Panc1 (cell line): ENCODE data around the gene WDR64. TPM values are rescaled to one million over a fixed set of nuclear protein-coding genes. Genes with fewer than 3 reads are reported as not detected.

ENCODE experiments used
- ATAC-seq: fragments of 200-7000 bp; cut with Tn5 transposase; 2 replicates; pipeline ENCODE4 v1.9.1; 2020; ENCODE audit warnings: mild to moderate bottlenecking, moderate library complexity
- BruUV-seq: library from RNA; stranded (reverse); fragments of 400-500 nt; replicated peaks from 2 replicates; lab custom pipeline; 2021; lab: Mats Ljungman, UMichigan
- CTCF ChIA-PET: fragments of 300-600 bp; sonication (Branson Sonifier 250); formaldehyde crosslinking; loops from one replicate; lab custom pipeline; 2022; ENCODE audit warnings: antibody characterized with exemption; lab: Charles Lee
- POLR2A ChIA-PET: fragments of 300-600 bp; sonication (Branson Sonifier 250); formaldehyde crosslinking; loops from one replicate; lab custom pipeline; 2022; ENCODE audit warnings: antibody characterized with exemption; lab: Charles Lee
- DNase-seq: peaks from one replicate; pipeline ENCODE4 v3.0.0-alpha.2; 2010; ENCODE audit warnings: low read depth, low spot score
- H3K27ac ChIP-seq: 2 replicates; pipeline ENCODE4 v1.5.1; 2011; ENCODE audit warnings: mild to moderate bottlenecking, low read length, inconsistent platforms
- H3K27me3 ChIP-seq: fragments of 200-500 bp; sonication (Bioruptor generic); 2 replicates; pipeline ENCODE4 v1.6.0; 2014; ENCODE audit warnings: low read length, inconsistent platforms; ENCODE audit not compliant: control insufficient read depth, insufficient read depth
- H3K36me3 ChIP-seq: fragments of 200-500 bp; sonication (Bioruptor generic); 2 replicates; pipeline ENCODE4 v1.5.1; 2014; ENCODE audit warnings: inconsistent platforms, mild to moderate bottlenecking, low read length, moderate library complexity; ENCODE audit not compliant: control insufficient read depth, insufficient read depth
- H3K4me1 ChIP-seq: 2 replicates; pipeline ENCODE4 v1.5.1; 2011; ENCODE audit warnings: inconsistent platforms, mild to moderate bottlenecking, low read length, moderate library complexity; ENCODE audit not compliant: control insufficient read depth, insufficient read depth
- H3K4me3 ChIP-seq, 2 experiments: 2 replicates each; pipeline ENCODE4 v1.5.1; 2011 to 2012; ENCODE audit warnings: low read depth in 2 of 2, low read length in 2 of 2, mild to moderate bottlenecking in 2 of 2, inconsistent platforms in 1 of 2, moderate library complexity in 1 of 2
- H3K9me3 ChIP-seq: fragments of 200-500 bp; sonication (Bioruptor generic); 2 replicates; pipeline ENCODE4 v1.5.1; 2014; ENCODE audit warnings: low read depth, mild to moderate bottlenecking, inconsistent platforms, low read length, moderate library complexity; ENCODE audit not compliant: control insufficient read depth, insufficient read depth
- CTCF ChIP-seq: fragments of 450-650 bp; IDR thresholded peaks from 2 replicates; pipeline ENCODE4 v1.5.1; 2017; ENCODE audit warnings: mild to moderate bottlenecking
- POLR2AphosphoS5 ChIP-seq: IDR thresholded peaks from 2 replicates; pipeline ENCODE4 v1.6.1; 2012; ENCODE audit warnings: mild to moderate bottlenecking, low read depth, low read length, moderate library complexity
- REST ChIP-seq, 2 experiments: IDR thresholded peaks; 2 replicates each; pipeline ENCODE4 v1.6.1; 2011 to 2012; ENCODE audit warnings: low read depth in 2 of 2, control low read depth in 1 of 2, low read length in 1 of 2, mild to moderate bottlenecking in 1 of 2, moderate library complexity in 1 of 2; ENCODE audit not compliant: insufficient read depth in 1 of 2
- SIN3A ChIP-seq: IDR thresholded peaks from 2 replicates; pipeline ENCODE4 v1.6.1; 2012; ENCODE audit warnings: low read depth, mild to moderate bottlenecking, low read length, moderate library complexity, borderline replicate concordance; ENCODE audit not compliant: insufficient read depth
- TCF7L2 ChIP-seq: IDR thresholded peaks from 2 replicates; pipeline ENCODE4 v1.6.1; 2011; ENCODE audit warnings: mild to moderate bottlenecking, low read depth, low read length, inconsistent platforms
- in situ Hi-C: cut with HindIII; loops from 2 replicates; pipeline ENCODE4 v1.10.0; 2016; ENCODE audit warnings: low sequenced_read_pairs, low pct_unique_long_range_greater_than_20kb
- intact Hi-C: fragments of 100-400 bp; cut with micrococcal nuclease; formaldehyde crosslinking; loops from one replicate; pipeline ENCODE4 v1.10.0; 2022; ENCODE audit not compliant: unreplicated experiment
- total RNA-seq: library from RNA; stranded (reverse); gene quantifications from one replicate; pipeline ENCODE4 v1.2.1, GENCODE V29; 2021; ENCODE audit not compliant: unreplicated experiment

WDR64 gene
- total RNA-seq, 1 experiment from 2014 or later, result not detected

- Histone ChIP-seq H3K4me3 (peak overlapping the region; percentile 83 to 88), H3K36me3 (peaks cover 3% of the 10 kb centered on the region), H3K27ac (peak overlapping the region; percentile 88), H3K4me1 (peaks cover 10% of the 10 kb centered on the region; the same call in 1 of the 2 replicates), H3K9me3 (peaks cover 4% of the 10 kb centered on the region; the same call in 1 of the 2 replicates), H3K27me3 (no peaks in the 10 kb centered on the region)
- intact Hi-C loops (no loop called here), in situ Hi-C loops (no loop called here)
- no peak for DNase-seq
- TF ChIP-seq CTCF, result no peak
- no peak for TF ChIP-seq TCF7L2
- no peak for TF ChIP-seq REST (IDR thresholded peaks at IDR 0.05; ENCODE audit: insufficient read depth in 1 of 2, low read depth in 2 of 2, low read length in 1 of 2)
- TF ChIP-seq POLR2AphosphoS5, result no peak
- no peak for TF ChIP-seq SIN3A
- ChIA-PET CTCF (interaction anchor here (0.6 kb wide), 1 partner anchor 121 kb away, joined by 5 read pairs; no protein-coding TSS in a partner anchor), POLR2A (no interaction called here)
- BruUV-seq, result no TSS peak
- peak; percentile 81 for ATAC-seq
Measured at GRCh38 chr1:241639623-241640148, 12.4 kb upstream of the WDR64 start.

GRCh38 chr1:241640149-241640866 is 11.8 kb upstream of the WDR64 start, which contains the start of the genes CHML and OPN3:
Gene CHML, minus strand, starts transcription at chr1:241640369. Its CDS starts 4,603 bp downstream, at chr1:241635766.
Gene OPN3, minus strand, starts transcription at chr1:241640369. Its CDS starts 115 bp downstream, at chr1:241640254.
- in situ Hi-C loops, result no loop called here
- CTCF ChIA-PET, result interaction anchor here (0.6 kb wide), 1 partner anchor 122 kb away, joined by 5 read pairs; no protein-coding TSS in a partner anchor

More at GRCh38 chr1:241640149-241640866, 11.8 kb upstream of the WDR64 start, which contains the start of the genes CHML and OPN3:
- Histone ChIP-seq H3K4me1 (peaks cover 10% of the 10 kb centered on the region; the same call in 1 of the 2 replicates), H3K4me3 (peak within 1 kb of the TSS; percentile 83 to 88), H3K27me3 (no peaks in the 10 kb centered on the region), H3K27ac (peak within 1 kb of the TSS; percentile 88), H3K36me3 (peaks cover 2% of the 10 kb centered on the region), H3K9me3 (peaks cover 4% of the 10 kb centered on the region; the same call in 1 of the 2 replicates)
- POLR2A ChIA-PET, result interaction anchor here (0.6 kb wide), 2 partner anchors 17 to 53 kb away, joined by 3 to 7 read pairs; no protein-coding TSS in a partner anchor
- no TSS peak for BruUV-seq
- ATAC-seq (peak; percentile 98), DNase-seq (no peak)
- TF ChIP-seq REST (IDR thresholded peaks at IDR 0.05; ENCODE audit: insufficient read depth in 1 of 2, low read depth in 2 of 2, low read length in 1 of 2), result no peak
- TF ChIP-seq POLR2AphosphoS5, result peak; percentile 74
- peak; percentile 68; the same call in 1 of the 2 replicates for TF ChIP-seq SIN3A
- TF ChIP-seq TCF7L2, result no peak
- no peak for TF ChIP-seq CTCF
- intact Hi-C loops, result no loop called here
